GM19468 (cell line): ENCODE results near the gene SLC2A14.
"Not testable (repeated sequence)": the region's sequence is repeated elsewhere in the genome, so short reads cannot be mapped to it uniquely, and the experiment has no call there.

ENCODE experiments used
- ATAC-seq: cut with Tn5 transposase; IDR thresholded peaks from one replicate; pipeline ENCODE4 v1.9.1; 2021; ENCODE audit warnings: mild to moderate bottlenecking, moderate library complexity, moderate number of reproducible peaks; ENCODE audit not compliant: unreplicated experiment; ENCODE audit errors: extremely low read depth

SLC2A14 gene

DNA sequence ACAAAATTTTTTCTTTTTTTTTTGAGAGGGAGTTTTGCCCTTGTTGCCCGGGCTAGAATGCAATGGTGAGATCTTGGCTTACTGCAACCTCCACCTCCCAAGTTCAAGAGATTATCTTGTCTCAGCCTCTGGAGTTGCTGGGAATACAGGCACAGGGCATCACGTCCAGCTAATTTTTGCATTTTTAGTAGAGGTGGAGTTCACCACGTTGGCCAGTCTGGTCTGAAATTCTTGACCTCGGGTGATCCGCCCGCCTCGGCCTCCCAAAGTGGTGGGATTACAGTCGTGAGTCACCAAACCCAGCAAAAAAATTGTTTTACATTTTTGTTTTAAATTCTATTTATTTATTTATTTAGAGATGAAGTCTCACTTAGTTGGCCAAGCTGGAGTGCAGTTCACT is 4.7 kb upstream of the SLC2A14 start:
- ATAC-seq, result no peak

GRCh38 chr12:7870335-7870734 is 2.4 kb downstream of the SLC2A14 start:
- no peak for ATAC-seq

- no peak for ATAC-seq
Observed at GRCh38 chr12:7869137-7869536, 3.6 kb downstream of the SLC2A14 start.

DNA sequence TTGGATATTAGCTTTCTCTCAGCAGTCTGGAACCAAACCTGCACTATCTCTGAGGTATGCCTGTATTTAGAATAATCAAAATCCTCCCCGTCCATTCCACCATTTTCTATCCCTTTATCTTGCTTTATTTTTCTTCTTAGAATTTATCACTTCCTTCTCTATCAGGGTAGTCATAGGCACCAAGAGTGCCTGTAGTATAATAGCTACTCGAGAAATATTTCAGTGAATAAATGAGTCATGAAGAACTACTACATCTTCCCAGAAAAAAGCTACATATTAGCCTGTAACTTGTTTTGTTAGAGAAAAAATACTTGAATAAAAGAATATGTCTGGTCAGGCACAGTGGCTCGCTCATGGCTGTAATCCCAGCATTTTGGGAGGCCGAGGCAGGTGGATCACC is 4.3 kb downstream of the SLC2A14 start:
- no peak for ATAC-seq

DNA sequence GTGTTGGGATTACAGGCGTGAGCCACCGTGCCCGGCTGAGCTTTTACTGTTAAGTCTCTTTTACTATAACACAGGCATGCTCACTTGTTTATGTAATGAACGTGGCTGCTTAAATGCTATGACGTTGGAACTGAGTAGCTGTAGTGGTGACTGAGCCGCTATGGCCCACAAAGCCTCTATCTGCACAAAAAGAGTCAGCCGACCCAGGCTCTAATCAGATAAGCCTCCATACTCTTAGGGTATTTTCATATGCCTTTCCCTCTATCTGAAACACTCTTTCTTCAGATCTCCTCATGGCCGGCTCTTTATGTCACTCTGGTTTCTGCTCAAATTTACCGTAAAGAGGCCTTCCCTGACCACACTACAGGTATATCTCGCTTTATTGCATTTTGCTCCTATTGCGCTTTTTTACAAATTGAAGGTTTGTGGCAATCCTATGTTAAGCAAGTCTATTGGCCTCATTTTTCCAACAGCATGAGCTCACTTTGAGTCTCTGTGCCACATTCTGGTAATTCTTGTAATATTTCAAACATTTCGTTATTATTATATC is 8.0 kb downstream of the SLC2A14 start:
- no peak for ATAC-seq

- not testable (repeated sequence) for ATAC-seq
Observed at GRCh38 chr12:7862814-7863348, 9.8 kb downstream of the SLC2A14 start.

DNA sequence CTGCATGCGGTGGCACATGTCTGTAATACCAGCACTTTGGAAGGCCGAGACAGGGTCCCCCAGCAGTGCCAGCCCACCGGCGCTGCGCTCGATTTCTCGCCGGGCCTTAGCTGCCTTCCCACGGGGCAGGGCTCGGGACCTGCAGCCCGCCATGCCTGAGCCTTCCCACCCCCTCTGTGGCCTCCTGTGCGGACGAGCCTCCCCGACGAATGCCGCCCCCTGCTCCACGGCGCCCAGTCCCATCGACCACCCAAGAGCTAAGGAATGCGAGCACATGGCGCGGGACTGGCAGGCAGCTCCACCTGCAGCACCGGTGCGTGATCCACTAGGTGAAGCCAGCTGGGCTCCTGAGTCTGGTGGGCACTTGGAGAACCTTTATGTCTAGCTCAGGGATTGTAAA is 10.4 kb downstream of the SLC2A14 start:
- not testable (repeated sequence) for ATAC-seq

GRCh38 chr12:7859552-7859951 is 13.2 kb downstream of the SLC2A14 start:
- no peak for ATAC-seq

DNA sequence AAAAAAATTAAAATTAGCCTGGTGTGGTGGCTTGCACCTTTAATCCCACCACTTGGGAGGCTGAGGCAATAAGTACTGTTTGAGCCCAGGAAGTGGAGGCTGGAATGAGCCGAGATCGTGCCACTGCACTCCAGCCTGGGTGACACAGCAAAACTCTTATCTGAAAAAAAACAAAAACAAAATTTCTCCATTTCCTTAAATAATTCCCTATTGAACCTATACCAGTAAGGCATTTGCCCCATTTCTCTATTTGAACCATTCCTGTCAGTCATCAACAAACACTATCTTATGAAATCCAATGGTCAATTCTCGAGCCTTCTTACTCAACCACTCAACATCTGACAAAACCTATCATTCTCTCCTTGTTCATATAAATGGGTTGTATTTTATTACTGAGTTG is 14.7 kb downstream of the SLC2A14 start:
- no peak for ATAC-seq

DNA sequence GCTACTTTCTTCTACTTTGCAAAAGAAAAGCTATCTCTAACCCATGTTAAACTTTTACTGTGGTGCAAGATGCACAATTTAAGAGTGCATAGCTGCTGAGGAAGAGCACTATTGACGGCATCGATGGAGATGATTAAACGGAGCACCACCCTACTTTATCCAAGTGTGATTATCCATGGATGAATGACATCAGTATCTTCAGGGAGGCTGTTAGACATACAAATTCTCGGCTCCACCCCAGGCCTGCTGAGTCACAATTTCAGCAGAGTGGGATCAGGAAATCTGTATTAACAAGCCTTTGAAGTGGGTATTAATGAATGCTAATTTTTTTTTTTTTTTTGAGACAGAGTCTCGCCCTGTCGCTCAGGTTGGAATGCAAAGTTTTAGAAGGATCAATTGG is 16.2 kb downstream of the SLC2A14 start:
- ATAC-seq, result no peak

- no peak for ATAC-seq
Observed at GRCh38 chr12:7853557-7853956, 19.2 kb downstream of the SLC2A14 start.

DNA sequence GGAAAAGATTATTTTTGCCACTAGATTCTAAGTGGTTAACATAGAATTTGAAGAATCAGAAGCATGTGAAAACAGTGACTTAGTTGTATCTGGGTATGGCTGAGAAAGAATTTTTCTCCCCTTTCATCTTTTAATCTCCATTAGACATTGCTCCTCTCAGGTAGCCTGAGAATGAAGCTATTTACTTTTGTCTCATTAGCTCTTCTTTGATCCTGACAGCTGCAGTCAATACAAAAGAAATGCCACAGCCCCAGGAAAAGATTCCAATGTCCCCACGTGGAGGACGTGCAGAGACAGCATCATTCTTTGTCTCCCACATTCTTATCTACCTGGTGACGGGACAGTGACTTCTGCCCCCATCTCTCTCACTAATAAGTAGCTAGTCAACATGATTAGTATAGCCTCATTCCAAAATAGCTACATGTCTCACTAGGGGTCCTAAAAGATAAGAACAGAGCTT is 21.1 kb downstream of the SLC2A14 start:
- not testable (repeated sequence) for ATAC-seq

- ATAC-seq, result not testable (repeated sequence)
Observed at GRCh38 chr12:7850099-7850498, 22.6 kb downstream of the SLC2A14 start.

DNA sequence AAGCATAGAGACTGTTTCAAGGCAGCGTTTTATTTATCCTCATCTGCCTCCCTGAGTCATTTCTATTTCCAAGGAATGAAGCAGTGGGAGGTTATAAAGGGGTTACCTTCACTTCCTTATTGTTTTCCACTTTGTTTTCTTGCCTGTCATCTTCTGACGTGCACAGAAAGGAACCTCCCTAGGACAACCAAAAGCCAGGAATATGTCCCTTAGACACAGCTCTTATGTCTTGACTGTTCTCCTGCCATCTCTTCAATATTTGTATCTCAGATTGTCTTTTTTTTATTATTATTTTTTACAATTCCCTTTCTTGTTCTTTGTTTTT is 24.7 kb downstream of the SLC2A14 start:
- not testable (repeated sequence) for ATAC-seq

DNA sequence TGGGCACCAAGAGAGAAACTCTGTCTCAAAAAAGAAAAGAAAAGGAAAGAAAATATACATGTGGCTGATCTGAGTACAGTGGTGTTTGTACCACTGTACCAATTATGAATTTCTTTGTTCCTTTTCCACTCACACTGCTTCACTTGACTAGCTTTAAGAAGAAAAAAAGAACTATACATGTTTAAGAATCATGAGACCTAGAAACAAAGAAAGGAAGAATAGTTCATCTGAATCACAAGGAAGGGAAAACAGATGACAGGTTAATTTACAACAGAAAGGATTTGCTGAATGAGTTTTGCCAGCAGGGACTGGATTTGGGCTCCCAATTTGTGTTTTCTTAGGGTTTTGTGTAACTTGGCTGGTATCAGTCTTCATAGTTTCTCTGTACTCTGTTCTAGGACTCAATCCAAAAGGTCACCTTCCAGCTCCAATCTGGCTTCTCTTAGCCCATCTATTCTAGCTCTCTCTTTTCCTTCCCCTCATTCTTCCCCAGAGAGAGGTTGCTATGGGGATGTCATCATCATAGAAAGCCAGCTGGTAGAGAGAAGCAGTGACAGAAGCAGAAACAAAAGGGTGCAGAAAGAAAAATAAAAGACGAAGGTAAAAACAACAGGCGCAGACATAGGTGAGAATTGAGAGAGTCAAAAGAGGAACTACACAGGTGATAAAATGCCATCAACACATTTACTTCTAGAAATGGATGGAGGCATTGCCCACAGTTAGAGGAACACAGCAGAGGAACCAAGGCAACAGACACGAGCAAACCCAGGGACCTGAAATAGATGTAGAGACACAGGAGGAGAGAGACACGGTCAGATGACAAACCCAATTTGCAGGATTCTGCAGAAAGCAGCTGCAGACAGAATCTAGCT is 25.3 kb downstream of the SLC2A14 start:
- not testable (repeated sequence) for ATAC-seq

DNA sequence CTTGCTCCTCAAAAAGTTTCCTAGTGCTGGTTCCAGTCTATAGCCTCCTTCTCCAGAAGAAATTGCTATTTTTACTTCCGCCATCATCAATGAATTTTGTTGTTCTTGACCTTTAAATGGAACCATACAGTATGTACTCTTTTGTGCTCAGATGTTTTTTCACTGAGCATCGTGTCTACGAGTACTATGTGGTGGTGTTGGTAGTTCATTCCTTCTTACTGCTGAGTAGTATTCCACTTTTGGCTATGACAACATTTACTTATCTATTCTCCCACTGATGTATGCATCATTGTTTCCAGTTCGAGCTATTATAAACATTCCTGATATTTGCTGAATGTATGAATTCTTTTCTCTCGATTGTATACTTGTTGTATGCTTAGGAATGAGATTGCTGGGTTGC is 28.6 kb downstream of the SLC2A14 start:
- ATAC-seq, result no peak

DNA sequence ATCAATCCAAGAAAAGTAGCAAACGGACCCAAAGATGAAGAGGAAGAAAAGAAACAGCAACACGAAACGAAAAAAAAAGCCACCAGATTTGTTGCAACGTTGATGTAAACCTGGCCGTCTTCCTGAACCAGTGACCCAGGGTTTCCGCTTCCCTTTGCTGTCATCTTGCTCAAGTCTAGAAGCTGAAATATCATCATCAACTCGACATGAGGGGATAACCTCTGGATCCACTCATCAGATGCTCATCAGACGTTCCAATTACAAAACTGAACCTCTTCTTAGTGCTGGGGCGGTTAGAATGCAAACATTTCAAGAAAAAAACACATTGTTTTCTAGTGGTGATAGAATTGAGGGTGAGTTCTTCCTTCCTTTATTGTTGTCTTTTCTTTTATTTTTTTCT is 29.1 kb downstream of the SLC2A14 start:
- not testable (repeated sequence) for ATAC-seq

- ATAC-seq, result not testable (repeated sequence)
Observed at GRCh38 chr12:7843149-7843548, 29.6 kb downstream of the SLC2A14 start.

DNA sequence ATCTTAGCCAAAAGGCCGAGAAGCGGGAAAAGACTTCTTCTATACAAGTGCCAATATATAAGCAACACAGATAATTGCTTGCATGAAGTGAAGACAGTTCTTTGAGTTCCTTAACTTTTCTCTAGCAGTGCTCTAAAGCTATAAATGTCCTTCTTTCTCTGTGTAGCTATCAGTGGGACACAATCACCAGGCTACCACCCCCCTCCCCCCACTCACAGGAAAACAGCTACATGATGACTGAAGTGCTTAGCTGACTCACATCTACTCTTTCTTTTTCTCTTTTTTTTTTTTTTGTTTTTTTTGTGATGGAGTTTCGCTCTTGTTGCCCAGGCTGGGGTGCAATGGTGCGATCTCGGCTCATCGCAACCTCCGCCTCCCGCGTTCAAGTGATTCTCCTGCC is 30.3 kb downstream of the SLC2A14 start:
- not testable (repeated sequence) for ATAC-seq

DNA sequence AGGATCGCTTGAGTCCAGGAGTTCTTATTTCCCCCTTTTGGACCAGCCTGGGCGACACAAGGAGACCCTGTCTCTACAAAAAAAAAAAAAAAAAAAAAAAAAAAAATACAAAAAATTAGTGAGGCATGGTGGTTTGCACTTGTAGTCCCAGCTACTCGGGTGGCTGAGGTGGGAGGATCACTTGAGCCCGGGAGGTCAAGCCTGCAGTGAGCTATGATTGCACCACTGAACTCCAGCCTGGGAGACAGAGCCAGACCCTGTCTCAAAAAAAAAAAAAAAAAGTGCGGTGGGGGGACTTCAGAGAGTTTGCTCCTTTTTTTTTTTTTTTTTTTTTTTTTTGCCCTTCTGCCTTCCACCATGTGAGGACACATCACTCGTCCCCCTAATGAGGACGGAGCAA is 32.9 kb downstream of the SLC2A14 start:
- not testable (repeated sequence) for ATAC-seq

- ATAC-seq, result not testable (repeated sequence)
Observed at GRCh38 chr12:7839226-7839625, 33.5 kb downstream of the SLC2A14 start.
